Mucosa of stomach (tissue), 1 donor: Measurements from ENCODE around the gene NMD3.
A peak's percentile ranks its signal among the peaks of the same experiment; 100 is the strongest.

Source experiments
- H3K27me3 ChIP-seq: one replicate; pipeline ENCODE4 v1.7.0; 2013; ENCODE audit warnings: mild to moderate bottlenecking, low read length; ENCODE audit not compliant: control insufficient read depth, insufficient read depth
- H3K36me3 ChIP-seq: one replicate; pipeline ENCODE4 v1.7.0; 2013; ENCODE audit warnings: low read length; ENCODE audit not compliant: control insufficient read depth, insufficient read depth
- H3K4me1 ChIP-seq: one replicate; pipeline ENCODE4 v1.7.0; 2013; ENCODE audit warnings: mild to moderate bottlenecking, low read length; ENCODE audit not compliant: control insufficient read depth, insufficient read depth
- H3K4me3 ChIP-seq: one replicate; pipeline ENCODE4 v1.7.0; 2013; ENCODE audit warnings: low read length
- H3K9ac ChIP-seq: one replicate; pipeline ENCODE4 v1.7.0; 2013; ENCODE audit warnings: mild to moderate bottlenecking, low read length, moderate library complexity
- H3K9me3 ChIP-seq: one replicate; pipeline ENCODE4 v1.7.0; 2013; ENCODE audit warnings: mild to moderate bottlenecking, low read length, moderate library complexity; ENCODE audit not compliant: control insufficient read depth
- donor health status: Pancreatic carcinoma.

NMD3 gene

DNA sequence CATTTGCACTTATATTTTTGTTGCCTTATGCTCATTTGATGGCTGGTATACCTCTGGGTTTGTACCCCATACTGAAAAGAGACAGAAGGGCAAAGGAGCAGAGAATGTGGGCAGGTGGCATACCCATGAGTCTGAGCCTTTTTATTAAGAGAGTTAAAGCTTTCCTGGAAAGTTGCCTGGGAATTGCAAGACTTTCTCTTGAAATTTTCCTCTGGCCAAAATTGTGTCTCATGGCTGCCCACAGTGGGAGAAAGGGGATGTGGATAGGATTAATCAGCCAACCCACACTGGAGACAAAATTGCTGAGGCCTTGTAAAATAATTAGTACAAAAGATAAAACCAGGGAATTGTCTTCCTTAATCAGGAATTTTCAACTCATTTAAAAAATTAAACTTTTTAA, 8.2 kb upstream of the NMD3 start:
- no peak overlapping the region for H3K4me3 ChIP-seq
- no peaks in the 10 kb centered on the region for H3K36me3 ChIP-seq
- no peaks in the 10 kb centered on the region for H3K9me3 ChIP-seq

DNA sequence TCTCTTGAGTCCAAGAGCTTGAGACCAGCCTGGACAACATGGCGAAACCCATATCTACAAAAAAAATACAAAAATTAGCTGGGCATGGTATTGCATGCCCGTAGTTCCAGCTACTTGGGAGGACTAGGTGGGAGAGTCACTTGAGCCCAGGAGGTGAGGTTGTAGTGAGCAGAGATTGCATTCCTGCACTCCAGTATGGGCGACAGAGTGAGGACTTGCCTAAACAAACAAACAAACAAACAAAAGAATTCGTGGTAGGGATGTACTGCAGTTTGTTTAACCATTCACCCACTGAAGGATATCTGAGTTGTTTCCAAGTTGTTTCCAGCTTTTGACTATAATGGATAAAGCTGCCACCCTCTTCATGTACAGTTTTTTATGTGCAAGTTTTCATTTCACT, 7.5 kb upstream of the NMD3 start:
- H3K9ac ChIP-seq: no peak overlapping the region
- H3K27me3 ChIP-seq: no peaks in the 10 kb centered on the region
- no peaks in the 10 kb centered on the region for H3K36me3 ChIP-seq
- no peaks in the 10 kb centered on the region for H3K9me3 ChIP-seq
- peaks cover 5% of the 10 kb centered on the region for H3K4me1 ChIP-seq
- H3K4me3 ChIP-seq: no peak overlapping the region

More for the DNA sequence above, 8.2 kb upstream of the NMD3 start:
- H3K27me3 ChIP-seq: no peaks in the 10 kb centered on the region
- H3K9ac ChIP-seq: no peak overlapping the region
- peaks cover 5% of the 10 kb centered on the region for H3K4me1 ChIP-seq

DNA sequence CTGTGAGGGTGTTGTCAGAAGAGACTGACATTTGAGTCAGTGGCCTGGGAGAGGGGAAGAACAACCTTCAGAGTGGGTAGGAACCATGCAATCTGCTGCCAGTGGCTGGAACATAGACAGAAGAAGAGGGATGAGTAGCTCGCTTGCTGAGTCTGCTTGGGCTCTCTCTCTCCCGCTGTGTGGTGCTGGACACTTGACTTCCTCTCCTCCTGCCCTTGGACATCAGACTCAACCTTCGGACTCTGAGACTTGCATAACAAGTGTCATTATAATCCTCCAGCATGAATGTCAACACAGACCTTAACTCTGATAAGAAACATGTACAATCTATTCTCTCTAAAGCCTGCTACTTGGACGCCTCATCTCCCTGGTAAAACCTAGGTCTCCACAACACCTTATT, 5.9 kb upstream of the NMD3 start:
- Histone ChIP-seq H3K9me3 (no peaks in the 10 kb centered on the region), H3K4me3 (no peak overlapping the region), H3K27me3 (no peaks in the 10 kb centered on the region), H3K4me1 (peaks cover 5% of the 10 kb centered on the region), H3K36me3 (no peaks in the 10 kb centered on the region), H3K9ac (no peak overlapping the region)

DNA sequence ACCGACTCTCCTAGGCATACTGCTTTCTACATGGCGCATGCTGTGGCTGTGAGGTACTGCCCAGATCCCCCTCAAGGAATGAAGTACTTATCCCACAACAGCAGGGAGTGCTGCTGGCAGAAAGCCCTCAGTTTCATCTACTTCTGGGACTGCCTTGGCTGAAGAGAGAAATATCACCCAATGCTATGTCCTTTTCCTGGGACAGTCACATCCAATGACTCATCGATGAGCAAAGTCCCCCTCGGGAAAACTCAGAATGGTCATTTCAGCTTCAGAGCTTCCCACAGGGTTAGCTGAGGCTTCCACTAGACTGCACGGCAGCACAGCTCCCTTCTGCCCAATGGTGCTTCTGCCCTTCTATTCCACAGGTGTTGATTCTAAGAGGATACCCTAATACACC, 3.6 kb upstream of the NMD3 start:
- no peak overlapping the region for H3K9ac ChIP-seq
- H3K4me1 ChIP-seq: peaks cover 5% of the 10 kb centered on the region

GRCh38 chr3:161219495-161219894, 1.6 kb upstream of the NMD3 start:
- H3K36me3 ChIP-seq: no peaks in the 10 kb centered on the region
- no peak overlapping the region for H3K4me3 ChIP-seq
- H3K27me3 ChIP-seq: no peaks in the 10 kb centered on the region
- H3K4me1 ChIP-seq: peaks cover 5% of the 10 kb centered on the region
- no peak overlapping the region for H3K9ac ChIP-seq
- H3K9me3 ChIP-seq: no peaks in the 10 kb centered on the region

More for the DNA sequence above, 3.6 kb upstream of the NMD3 start:
- Histone ChIP-seq H3K9me3 (no peaks in the 10 kb centered on the region), H3K36me3 (no peaks in the 10 kb centered on the region), H3K4me3 (no peak overlapping the region), H3K27me3 (no peaks in the 10 kb centered on the region)

- no peaks in the 10 kb centered on the region for H3K9me3 ChIP-seq
- H3K4me3 ChIP-seq: peak overlapping the region; percentile 57
- H3K27me3 ChIP-seq: no peaks in the 10 kb centered on the region
- peak overlapping the region; percentile 90 for H3K9ac ChIP-seq
- peaks cover 14% of the 10 kb centered on the region for H3K4me1 ChIP-seq
- no peaks in the 10 kb centered on the region for H3K36me3 ChIP-seq
Observed at GRCh38 chr3:161221806-161222600, 892 bp downstream of the NMD3 start.

GRCh38 chr3:161222662-161223061, 1.6 kb downstream of the NMD3 start:
- Histone ChIP-seq H3K4me1 (peaks cover 14% of the 10 kb centered on the region), H3K9me3 (no peaks in the 10 kb centered on the region), H3K9ac (peak overlapping the region; percentile 90), H3K27me3 (no peaks in the 10 kb centered on the region), H3K4me3 (peak overlapping the region; percentile 57), H3K36me3 (no peaks in the 10 kb centered on the region)

GRCh38 chr3:161224786-161225185, 3.7 kb downstream of the NMD3 start:
- H3K4me3 ChIP-seq: no peak overlapping the region
- no peaks in the 10 kb centered on the region for H3K36me3 ChIP-seq
- H3K4me1 ChIP-seq: peaks cover 30% of the 10 kb centered on the region
- no peak overlapping the region for H3K9ac ChIP-seq
- H3K9me3 ChIP-seq: no peaks in the 10 kb centered on the region
- H3K27me3 ChIP-seq: no peaks in the 10 kb centered on the region

- Histone ChIP-seq H3K9me3 (no peaks in the 10 kb centered on the region), H3K9ac (no peak overlapping the region), H3K27me3 (no peaks in the 10 kb centered on the region), H3K36me3 (no peaks in the 10 kb centered on the region), H3K4me1 (peaks cover 26% of the 10 kb centered on the region), H3K4me3 (no peak overlapping the region)
Observed at GRCh38 chr3:161230621-161231171, 9.6 kb downstream of the NMD3 start.

DNA sequence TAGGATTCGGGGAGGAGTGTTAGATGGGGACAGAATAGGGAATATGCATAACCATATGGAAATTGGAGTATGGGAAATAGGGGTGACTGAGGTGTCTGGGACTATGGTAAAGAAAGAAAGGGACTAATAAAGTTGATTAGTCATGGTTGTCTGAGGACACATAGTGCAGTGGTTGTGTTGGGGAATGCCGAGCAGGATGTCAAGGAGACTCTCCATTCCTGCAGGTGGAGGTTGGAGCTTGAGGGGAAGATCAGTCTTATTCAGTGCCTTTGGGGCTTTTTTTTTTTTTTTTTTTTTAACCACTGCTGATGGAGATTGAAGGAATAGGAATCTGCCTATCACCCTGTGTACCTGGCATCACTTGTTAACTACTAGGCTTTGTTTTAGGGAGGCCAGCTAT, 10.8 kb downstream of the NMD3 start:
- Histone ChIP-seq H3K4me3 (no peak overlapping the region), H3K4me1 (peaks cover 16% of the 10 kb centered on the region), H3K27me3 (no peaks in the 10 kb centered on the region), H3K9me3 (no peaks in the 10 kb centered on the region), H3K36me3 (no peaks in the 10 kb centered on the region), H3K9ac (no peak overlapping the region)

DNA sequence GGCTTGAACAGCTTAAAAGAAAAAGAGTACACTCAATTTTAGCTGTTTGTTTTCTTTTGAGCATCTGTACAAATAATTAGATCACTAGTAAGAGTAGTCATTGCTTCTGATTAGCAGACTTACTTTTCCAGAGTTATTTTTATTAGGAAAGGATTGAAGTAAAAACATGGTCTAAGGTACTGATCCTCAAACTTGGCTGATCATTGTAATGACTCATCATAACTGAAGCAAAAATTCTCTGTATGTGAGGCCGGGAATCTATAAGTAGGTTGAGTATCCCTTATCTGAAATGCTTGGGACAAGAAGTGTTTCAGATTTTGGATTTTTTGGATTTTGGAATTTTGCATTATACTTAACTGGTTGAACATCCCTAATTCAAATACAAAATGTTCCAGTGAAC, 12.4 kb downstream of the NMD3 start:
- Histone ChIP-seq H3K9ac (no peak overlapping the region), H3K4me1 (peaks cover 10% of the 10 kb centered on the region), H3K9me3 (no peaks in the 10 kb centered on the region), H3K27me3 (no peaks in the 10 kb centered on the region), H3K36me3 (no peaks in the 10 kb centered on the region), H3K4me3 (no peak overlapping the region)

DNA sequence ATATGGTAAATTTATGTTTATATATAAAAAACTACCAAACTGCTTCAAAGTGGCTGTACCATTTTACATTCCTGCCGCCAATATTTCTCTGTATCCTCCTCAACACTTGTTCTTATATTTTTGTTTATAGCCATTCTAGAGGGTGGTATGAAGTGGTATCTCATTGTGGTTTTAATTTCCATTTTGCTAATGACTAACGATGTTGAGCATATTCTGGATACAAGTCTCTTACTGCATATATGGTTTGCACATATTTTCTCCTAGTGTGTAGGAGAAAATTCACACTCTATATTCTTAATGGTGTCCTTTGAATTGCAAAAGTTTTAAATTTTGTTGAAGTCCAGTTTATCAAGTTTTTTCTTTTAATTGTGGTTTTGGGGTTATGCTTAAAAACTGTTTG, 15.1 kb downstream of the NMD3 start:
- H3K4me1 ChIP-seq: no peaks in the 10 kb centered on the region
- H3K36me3 ChIP-seq: no peaks in the 10 kb centered on the region
- H3K4me3 ChIP-seq: no peak overlapping the region
- H3K9ac ChIP-seq: no peak overlapping the region
- H3K27me3 ChIP-seq: no peaks in the 10 kb centered on the region
- H3K9me3 ChIP-seq: no peaks in the 10 kb centered on the region
